Large intestine (tissue), 3 donors: ENCODE measurements around the gene RPGR. TPM values are rescaled to one million over a fixed set of nuclear protein-coding genes. Genes with fewer than 3 reads are reported as not detected.

Experiments
- DNase-seq, 2 donors: peaks; one replicate each; pipeline versions ENCODE4 v3.0.0 to v3.0.0-alpha.2; 2013
- H3K27ac ChIP-seq: one replicate; pipeline ENCODE4 v1.5.1; 2013; ENCODE audit warnings: low read length
- H3K27me3 ChIP-seq: 2 replicates; pipeline ENCODE4 v1.6.1; 2013; ENCODE audit warnings: low read length; ENCODE audit not compliant: control insufficient read depth, insufficient read depth
- H3K36me3 ChIP-seq: 2 replicates; pipeline ENCODE4 v1.6.1; 2013; ENCODE audit warnings: low read length; ENCODE audit not compliant: control insufficient read depth, insufficient read depth
- H3K4me1 ChIP-seq: one replicate; pipeline ENCODE4 v1.6.1; 2013; ENCODE audit warnings: low read length; ENCODE audit not compliant: control insufficient read depth, insufficient read depth
- H3K4me3 ChIP-seq: one replicate; pipeline ENCODE4 v1.5.1; 2013; ENCODE audit warnings: low read length
- H3K9me3 ChIP-seq: one replicate; pipeline ENCODE4 v1.6.1; 2013; ENCODE audit warnings: mild to moderate bottlenecking, low read depth, low read length, moderate library complexity; ENCODE audit not compliant: control insufficient read depth
- WGBS: methylation state at CpG from one replicate; pipeline ENCODE4 v1.1.5; 2013; ENCODE audit warnings: low lambda C conversion rate; ENCODE audit not compliant: insufficient coverage; 5-methylcytosine and 5-hydroxymethylcytosine counted together
- polyA plus RNA-seq: library from polyadenylated mRNA; unstranded; fragments of 120-200 nt; gene quantifications from one replicate; pipeline ENCODE4 v1.2.1, GENCODE V29; 2013

The RPGR gene
- polyA plus RNA-seq, 1 donor = 15.0 TPM

DNA sequence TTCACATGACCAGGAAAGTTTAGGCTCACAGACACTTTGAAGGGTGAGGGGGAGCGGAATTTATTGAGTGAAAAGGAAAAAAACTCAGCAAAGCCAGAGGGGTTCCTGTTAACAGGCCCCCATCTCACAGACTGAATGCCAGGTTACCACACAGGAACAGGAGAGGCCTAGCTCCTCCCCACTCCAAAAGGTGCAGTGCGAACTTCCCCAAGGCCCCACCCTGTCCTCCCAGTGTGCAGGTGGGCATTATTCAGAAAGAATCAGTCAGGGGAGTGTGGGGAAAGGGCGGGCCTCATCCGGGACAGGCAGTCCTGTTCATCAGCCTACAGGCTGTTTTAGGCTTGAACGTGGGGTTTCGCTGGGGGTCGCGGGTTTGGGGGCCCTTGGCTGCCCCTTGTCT is 29.1 kb upstream of the RPGR start:
- WGBS = no CpG with 5 or more reads among the region's 8 CpGs

DNA sequence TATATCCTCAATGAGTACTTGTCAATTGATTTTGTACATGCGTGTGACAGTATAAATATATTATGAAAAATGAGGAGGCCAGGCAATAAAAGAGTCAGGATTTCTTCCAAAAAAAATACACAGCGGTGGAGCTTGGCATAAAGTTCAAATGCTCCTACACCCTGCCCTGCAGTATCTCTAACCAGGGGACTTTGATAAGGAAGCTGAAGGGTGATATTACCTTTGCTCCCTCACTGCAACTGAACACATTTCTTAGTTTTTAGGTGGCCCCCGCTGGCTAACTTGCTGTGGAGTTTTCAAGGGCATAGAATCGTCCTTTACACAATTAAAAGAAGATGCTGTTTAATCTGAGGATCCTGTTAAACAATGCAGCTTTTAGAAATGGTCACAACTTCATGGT is 25.1 kb upstream of the RPGR start, which contains the start of gene OTC:
OTC (plus strand) TSS at position 243 of the 400 bp plus-strand sequence; CDS start at position 336, 93 bp downstream.
- DNase-seq = peak in 1 of 2 donors; percentile 68
- H3K4me1 ChIP-seq = peaks cover 11% of the 10 kb centered on the region
- peak within 1 kb of the TSS; percentile 38 for H3K4me3 ChIP-seq
- no peaks in the 10 kb centered on the region for H3K36me3 ChIP-seq
- no peaks in the 10 kb centered on the region for H3K27me3 ChIP-seq
- H3K9me3 ChIP-seq = no peaks in the 10 kb centered on the region
- no CpG with 5 or more reads among the region's 4 CpGs for WGBS
- peak within 1 kb of the TSS; percentile 40 for H3K27ac ChIP-seq

More for the DNA sequence above, 29.1 kb upstream of the RPGR start:
- no peak overlapping the region for H3K4me3 ChIP-seq
- H3K27me3 ChIP-seq = no peaks in the 10 kb centered on the region
- peak in 1 of 2 donors; percentile 56 for DNase-seq
- H3K27ac ChIP-seq = peak overlapping the region; percentile 35
- H3K9me3 ChIP-seq = no peaks in the 10 kb centered on the region
- H3K36me3 ChIP-seq = no peaks in the 10 kb centered on the region
- H3K4me1 ChIP-seq = peaks cover 11% of the 10 kb centered on the region

DNA sequence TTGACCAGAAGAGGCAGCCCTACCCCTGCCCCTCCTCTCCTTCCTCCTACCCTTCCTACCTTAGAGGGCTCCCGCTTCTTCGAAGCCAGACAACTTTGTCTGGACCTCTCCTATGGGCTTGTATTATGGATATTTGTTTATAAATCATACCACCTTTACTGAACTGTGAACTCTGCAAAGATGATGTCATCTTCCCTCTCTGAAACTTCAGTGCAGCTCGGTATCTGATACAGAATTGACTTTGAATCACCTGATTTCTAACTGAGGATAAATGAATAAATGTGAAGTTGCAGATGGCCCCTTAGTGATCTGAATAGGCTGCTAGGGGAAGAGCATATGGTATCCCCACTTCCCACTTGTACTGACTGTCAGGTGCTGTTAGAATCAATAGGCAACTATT is 24.0 kb upstream of the RPGR start:
- Histone ChIP-seq H3K27me3 (no peaks in the 10 kb centered on the region), H3K4me1 (peaks cover 8% of the 10 kb centered on the region), H3K9me3 (no peaks in the 10 kb centered on the region), H3K36me3 (no peaks in the 10 kb centered on the region), H3K27ac (peak overlapping the region; percentile 40), H3K4me3 (no peak overlapping the region)
- peak in 1 of 2 donors; percentile 58 for DNase-seq
- no CpG with 5 or more reads among the region's 3 CpGs for WGBS

DNA sequence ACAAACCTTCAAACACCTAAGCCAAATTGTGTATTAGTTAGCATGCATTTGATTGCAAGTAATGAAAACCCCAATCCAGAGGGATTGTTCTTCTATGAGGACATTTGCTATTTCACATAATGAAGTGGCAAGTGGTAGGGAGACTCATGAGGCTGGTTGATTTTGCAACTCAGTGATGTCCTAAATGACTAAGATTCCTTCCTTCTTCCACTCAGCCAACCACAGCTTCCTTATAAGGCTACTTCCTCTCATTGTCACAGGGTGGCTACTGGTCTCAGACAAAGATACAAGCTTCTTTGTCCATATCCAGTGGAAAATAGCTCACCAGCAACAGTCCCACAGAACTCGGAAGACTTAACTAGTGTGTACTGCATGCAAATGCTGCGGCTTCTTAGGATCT is 19.8 kb upstream of the RPGR start:
- Histone ChIP-seq H3K4me1 (peaks cover 21% of the 10 kb centered on the region), H3K27me3 (no peaks in the 10 kb centered on the region), H3K9me3 (no peaks in the 10 kb centered on the region), H3K36me3 (no peaks in the 10 kb centered on the region), H3K27ac (peak overlapping the region; percentile 51), H3K4me3 (no peak overlapping the region)
- DNase-seq = peak in 1 of 2 donors; percentile 56
- WGBS = no CpG with 5 or more reads among the region's 2 CpGs

DNA sequence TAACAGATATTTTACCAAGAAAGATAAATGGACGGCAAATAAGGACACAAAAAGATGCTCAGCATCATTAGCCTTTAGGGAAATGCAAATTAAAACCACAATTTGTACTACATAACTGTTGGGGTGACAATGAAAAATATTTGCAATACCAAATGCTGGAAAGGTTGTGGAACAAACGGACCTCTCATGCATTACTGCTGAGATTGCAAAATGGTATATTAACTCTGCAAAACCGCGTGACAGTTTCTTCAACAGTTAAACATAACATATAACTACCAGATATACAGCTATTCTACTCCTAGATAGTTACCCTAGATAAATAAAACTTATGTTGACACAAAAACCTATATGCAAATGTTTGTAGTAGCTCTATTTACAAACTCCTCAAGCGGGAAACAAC is 18.8 kb upstream of the RPGR start:
- no CpG with 5 or more reads among the region's 5 CpGs for WGBS
- Histone ChIP-seq H3K4me1 (peaks cover 16% of the 10 kb centered on the region), H3K4me3 (no peak overlapping the region), H3K27ac (no peak overlapping the region), H3K36me3 (no peaks in the 10 kb centered on the region), H3K27me3 (no peaks in the 10 kb centered on the region), H3K9me3 (no peaks in the 10 kb centered on the region)
- DNase-seq = no peak

DNA sequence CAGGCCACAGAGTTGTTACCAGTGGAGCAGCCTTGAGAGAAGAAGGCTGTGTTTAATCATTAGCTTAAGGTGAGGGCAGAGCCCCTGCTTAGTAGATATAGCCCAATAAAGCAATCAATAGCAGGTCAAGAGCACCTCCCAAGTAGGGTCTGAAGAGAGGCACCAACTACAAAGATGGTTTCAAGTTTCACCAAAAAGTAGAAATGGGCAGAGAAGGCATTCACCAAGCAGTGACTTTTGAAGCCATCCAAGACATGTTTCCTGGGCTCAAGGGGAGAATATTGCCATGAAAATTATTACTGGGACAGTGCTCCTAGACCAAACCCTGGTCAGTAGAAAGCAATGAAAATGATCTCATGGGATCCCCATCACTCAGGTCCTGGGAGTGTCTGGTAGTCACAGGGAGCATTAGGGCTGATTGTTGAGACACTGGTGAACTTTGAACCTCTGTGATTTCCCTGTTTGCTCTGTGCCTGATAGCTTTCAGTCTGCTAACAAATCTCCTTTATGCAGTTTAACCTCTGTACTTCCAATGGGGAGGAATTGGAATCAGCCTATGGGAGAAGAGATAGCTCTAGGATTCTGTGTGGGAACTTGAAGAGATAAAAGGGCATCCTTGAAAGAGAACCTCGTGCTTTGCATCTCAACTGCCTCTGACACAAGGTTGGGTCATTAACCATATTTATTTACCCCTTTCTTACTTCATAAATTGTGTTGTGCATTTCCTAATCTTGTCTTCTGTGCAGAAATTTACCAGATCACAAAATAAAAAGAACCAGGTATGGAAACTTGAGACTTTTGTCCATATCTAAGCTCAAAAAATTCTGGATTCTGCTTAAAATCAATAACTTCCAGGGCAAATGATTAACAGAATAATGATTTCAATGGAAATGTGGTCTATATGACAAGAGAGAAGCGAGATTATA is 15.8 kb upstream of the RPGR start:
- peaks cover 20% of the 10 kb centered on the region for H3K4me1 ChIP-seq
- no peaks in the 10 kb centered on the region for H3K36me3 ChIP-seq
- no peak overlapping the region for H3K4me3 ChIP-seq
- no peaks in the 10 kb centered on the region for H3K27me3 ChIP-seq
- peak overlapping the region; percentile 88 for H3K27ac ChIP-seq
- DNase-seq = peak; percentile 91 to 95
- WGBS = no CpG with 5 or more reads among the region's 2 CpGs
- no peaks in the 10 kb centered on the region for H3K9me3 ChIP-seq

DNA sequence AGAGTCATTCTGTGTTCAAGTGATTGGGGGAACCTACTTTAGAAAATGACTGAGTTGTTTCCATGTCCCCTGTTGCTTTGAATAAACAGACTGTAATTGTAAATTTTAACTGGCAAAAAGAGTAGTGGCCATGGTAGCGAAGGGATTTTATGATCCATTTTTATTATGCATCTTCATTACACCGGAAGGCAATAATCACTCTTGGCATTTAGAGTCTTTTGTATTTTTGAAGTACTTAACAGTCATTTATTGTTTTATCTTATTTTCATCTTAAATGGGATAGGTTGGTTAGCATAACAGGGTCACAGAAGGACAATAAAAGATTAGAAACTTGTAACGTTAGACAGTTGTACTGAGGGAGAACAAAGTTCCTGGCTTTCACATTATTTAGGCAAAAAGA is 14.1 kb upstream of the RPGR start:
- no peaks in the 10 kb centered on the region for H3K36me3 ChIP-seq
- DNase-seq = no peak
- WGBS = no CpG with 5 or more reads among the region's 3 CpGs

DNA sequence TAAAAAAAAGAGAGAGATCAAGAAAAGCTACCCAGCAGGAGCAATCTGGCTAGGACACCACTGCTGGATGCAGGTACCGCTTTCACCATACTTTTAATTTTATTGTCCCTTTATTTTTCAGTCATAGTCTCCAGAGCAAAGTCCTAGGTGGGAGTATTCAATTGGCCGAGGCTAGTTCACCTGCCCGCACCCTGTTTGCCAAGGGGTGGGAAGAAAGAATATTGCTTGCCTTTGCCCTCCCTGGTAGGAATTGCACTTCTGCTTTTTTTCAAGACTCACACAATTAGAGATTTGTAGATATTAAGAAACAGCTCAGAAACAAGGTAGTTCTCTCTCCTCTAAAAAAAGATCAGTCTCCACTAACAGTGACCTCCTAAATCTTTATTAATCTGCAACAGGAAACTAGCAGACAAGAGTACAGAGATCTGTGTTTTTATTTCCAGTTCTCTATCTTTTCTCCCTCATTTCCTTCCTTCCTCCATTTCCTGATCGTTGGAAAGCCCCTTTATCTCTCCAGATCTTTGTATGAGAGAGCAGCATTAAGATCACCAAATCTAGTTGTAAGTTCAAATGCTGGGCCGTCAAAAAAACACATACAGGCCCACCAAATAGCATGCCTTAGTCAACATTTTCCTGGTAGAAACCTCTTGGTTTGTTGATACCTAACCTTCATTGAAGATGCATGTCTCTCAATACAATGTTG is 9.4 kb upstream of the RPGR start:
- H3K36me3 ChIP-seq = no peaks in the 10 kb centered on the region
- no peaks in the 10 kb centered on the region for H3K27me3 ChIP-seq
- WGBS = no CpG with 5 or more reads among the region's 5 CpGs
- H3K27ac ChIP-seq = peak overlapping the region; percentile 94
- peak; percentile 63 to 86 for DNase-seq
- peaks cover 27% of the 10 kb centered on the region for H3K4me1 ChIP-seq
- no peaks in the 10 kb centered on the region for H3K9me3 ChIP-seq
- no peak overlapping the region for H3K4me3 ChIP-seq

More for the DNA sequence above, 14.1 kb upstream of the RPGR start:
- H3K27me3 ChIP-seq = no peaks in the 10 kb centered on the region
- H3K9me3 ChIP-seq = no peaks in the 10 kb centered on the region
- H3K4me1 ChIP-seq = peaks cover 31% of the 10 kb centered on the region
- H3K27ac ChIP-seq = peak overlapping the region; percentile 85
- H3K4me3 ChIP-seq = no peak overlapping the region

DNA sequence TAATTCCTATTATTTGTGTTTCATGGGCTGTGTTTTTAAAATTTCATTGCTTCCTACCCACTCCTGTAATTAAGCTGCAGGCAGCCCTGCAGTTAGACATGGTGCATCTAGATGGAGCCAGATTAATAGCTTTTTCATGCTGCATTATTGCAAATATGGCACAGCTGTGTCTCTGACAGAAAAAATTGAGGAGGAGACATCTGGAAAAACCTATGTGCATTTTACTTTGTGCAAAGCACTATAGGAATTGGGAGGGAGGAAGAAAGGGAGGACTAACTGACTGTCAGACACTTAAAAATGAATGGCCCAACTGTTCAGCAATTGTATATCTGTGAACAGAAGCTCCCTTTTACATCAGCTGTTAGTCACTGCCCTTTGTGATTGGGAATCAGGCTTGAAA is 8.1 kb upstream of the RPGR start:
- H3K36me3 ChIP-seq = no peaks in the 10 kb centered on the region
- no peaks in the 10 kb centered on the region for H3K9me3 ChIP-seq
- no peak overlapping the region for H3K4me3 ChIP-seq
- peak in 1 of 2 donors; percentile 35 for DNase-seq
- peak overlapping the region; percentile 94 for H3K27ac ChIP-seq
- H3K27me3 ChIP-seq = no peaks in the 10 kb centered on the region
- peaks cover 27% of the 10 kb centered on the region for H3K4me1 ChIP-seq

DNA sequence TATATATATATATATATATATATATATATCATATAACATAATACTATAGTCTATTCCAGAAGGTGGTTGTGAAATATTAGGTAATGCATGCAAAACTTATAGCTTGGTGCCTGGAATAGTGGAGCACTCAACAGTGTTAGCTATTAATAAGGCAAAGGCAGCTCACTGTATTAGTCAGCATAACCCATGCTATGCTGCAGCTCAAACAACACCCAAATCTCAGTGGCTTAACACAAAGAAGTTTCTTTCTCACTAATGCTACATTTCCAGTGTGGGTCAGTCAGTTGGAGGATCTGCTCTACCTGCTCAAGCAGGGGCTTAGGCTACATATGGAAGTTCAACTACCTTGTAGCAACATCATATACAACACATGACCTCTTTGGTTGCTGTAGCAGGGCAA is 5.2 kb upstream of the RPGR start:
- H3K9me3 ChIP-seq = no peaks in the 10 kb centered on the region
- no peaks in the 10 kb centered on the region for H3K36me3 ChIP-seq
- no peaks in the 10 kb centered on the region for H3K27me3 ChIP-seq
- H3K4me3 ChIP-seq = no peak overlapping the region
- H3K4me1 ChIP-seq = peaks cover 19% of the 10 kb centered on the region
- no peak overlapping the region for H3K27ac ChIP-seq
- no peak for DNase-seq
